Fibroblast of villous mesenchyme (primary cell): ENCODE measurements around the gene NCMAP. TPM values are rescaled to one million over a fixed set of nuclear protein-coding genes. Genes with fewer than 3 reads are reported as not detected.

Source experiments
- DNase-seq: peaks from one replicate; pipeline ENCODE4 v3.0.0-alpha.2; 2010; ENCODE audit warnings: low read depth
- H3K4me3 ChIP-seq: 2 replicates; pipeline ENCODE4 v1.5.1; 2011; ENCODE audit warnings: low read depth, mild to moderate bottlenecking, low read length
- CTCF ChIP-seq: IDR thresholded peaks from 2 replicates; pipeline ENCODE4 v1.5.1; 2012; ENCODE audit warnings: low read depth, mild to moderate bottlenecking, low read length; ENCODE audit not compliant: insufficient read depth
- total RNA-seq: library from RNA; depleted of rRNA; stranded (reverse); fragments of >200 nt; gene quantifications from 2 replicates; pipeline ENCODE4 v1.2.3, GENCODE V29; 2012

The NCMAP gene
- total RNA-seq, 1 donor, result not detected

- no peak for TF ChIP-seq CTCF
- no peak for DNase-seq
- no peak overlapping the region for H3K4me3 ChIP-seq
These were observed 40.6 kb downstream of the NCMAP start for GRCh38 chr1:24596401-24596880.

- no peak overlapping the region for H3K4me3 ChIP-seq
- TF ChIP-seq CTCF, result no peak
- DNase-seq, result no peak
These were observed 43.4 kb downstream of the NCMAP start for GRCh38 chr1:24599265-24599664.

- no peak overlapping the region for H3K4me3 ChIP-seq
- TF ChIP-seq CTCF, result no peak
- DNase-seq, result no peak
These were observed 44.7 kb downstream of the NCMAP start for GRCh38 chr1:24600551-24600950.

GRCh38 chr1:24605534-24606295 is 49.8 kb downstream of the NCMAP start:
- DNase-seq, result no peak
- H3K4me3 ChIP-seq, result no peak overlapping the region
- TF ChIP-seq CTCF, result no peak

- DNase-seq, result no peak
- H3K4me3 ChIP-seq, result no peak overlapping the region
- TF ChIP-seq CTCF, result no peak
These were observed 50.4 kb downstream of the NCMAP start for GRCh38 chr1:24606296-24606605.

GRCh38 chr1:24606621-24607020 is 50.7 kb downstream of the NCMAP start:
- TF ChIP-seq CTCF, result no peak
- no peak for DNase-seq
- no peak overlapping the region for H3K4me3 ChIP-seq
